Islet of Langerhans (tissue), 1 donor: Measurements from ENCODE around the gene PWP1.

Experiments
- FAIRE-seq: peaks from one replicate; lab custom pipeline; 2011; peaks lifted over from hg19 to GRCh38; lab: Jason Lieb, UNC

The PWP1 gene

GRCh38 chr12:107736914-107737313 lies 51.3 kb downstream of the PWP1 start:
- no peak for FAIRE-seq

GRCh38 chr12:107748472-107748871 lies 62.9 kb downstream of the PWP1 start:
- FAIRE-seq, result no peak

GRCh38 chr12:107749083-107749482 lies 63.5 kb downstream of the PWP1 start:
- no peak for FAIRE-seq

- FAIRE-seq, result peak; percentile 97
These were observed 73.8 kb downstream of the PWP1 start for GRCh38 chr12:107759410-107759809.

GRCh38 chr12:107760207-107760808 lies 74.7 kb downstream of the PWP1 start:
- no peak for FAIRE-seq

GRCh38 chr12:107760809-107761501 lies 75.4 kb downstream of the PWP1 start, which contains the start of gene PRDM4:
Gene PRDM4 (minus strand): TSS chr12:107761137. CDS start chr12:107760515, 622 bp downstream.
- FAIRE-seq, result no peak

GRCh38 chr12:107761502-107761904 lies 75.9 kb downstream of the PWP1 start:
- FAIRE-seq, result no peak
